ENCODE measurements around the gene FLT1. TPM values are rescaled to one million over a fixed set of nuclear protein-coding genes. Genes with fewer than 3 reads are reported as not detected.
A peak's percentile ranks its signal among the peaks of the same experiment; 100 is the strongest.

Gene FLT1
- total RNA-seq, 4 donors from 2014 or later, result 19.3 to 48.6 (median 24.4) TPM

DNA sequence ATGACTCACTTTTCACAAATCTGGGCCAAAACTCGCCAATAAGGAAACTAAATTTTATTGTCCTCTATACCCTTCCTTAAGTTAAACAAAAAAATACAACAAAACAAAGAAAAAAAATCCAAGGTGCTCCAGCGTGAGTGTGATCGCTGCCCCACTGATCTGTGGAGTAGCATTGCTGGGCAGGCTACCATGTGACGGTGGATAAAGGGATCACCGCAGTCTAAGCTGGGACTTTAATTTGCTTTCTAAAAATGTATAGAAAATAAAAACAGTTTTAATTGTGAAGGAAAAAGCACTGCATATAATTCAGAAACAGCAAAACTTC is 92.9 kb downstream of the FLT1 start:
- no peaks in the 10 kb centered on the region for H3K9me3 ChIP-seq
- H3K27ac ChIP-seq, result no peak overlapping the region
- H3K4me3 ChIP-seq, result no peak overlapping the region
- TF ChIP-seq EP300 (IDR thresholded peaks at IDR 0.05), result no peak
- no peak for TF ChIP-seq POLR2A (IDR thresholded peaks at IDR 0.05)
- TF ChIP-seq, protein P1, sequence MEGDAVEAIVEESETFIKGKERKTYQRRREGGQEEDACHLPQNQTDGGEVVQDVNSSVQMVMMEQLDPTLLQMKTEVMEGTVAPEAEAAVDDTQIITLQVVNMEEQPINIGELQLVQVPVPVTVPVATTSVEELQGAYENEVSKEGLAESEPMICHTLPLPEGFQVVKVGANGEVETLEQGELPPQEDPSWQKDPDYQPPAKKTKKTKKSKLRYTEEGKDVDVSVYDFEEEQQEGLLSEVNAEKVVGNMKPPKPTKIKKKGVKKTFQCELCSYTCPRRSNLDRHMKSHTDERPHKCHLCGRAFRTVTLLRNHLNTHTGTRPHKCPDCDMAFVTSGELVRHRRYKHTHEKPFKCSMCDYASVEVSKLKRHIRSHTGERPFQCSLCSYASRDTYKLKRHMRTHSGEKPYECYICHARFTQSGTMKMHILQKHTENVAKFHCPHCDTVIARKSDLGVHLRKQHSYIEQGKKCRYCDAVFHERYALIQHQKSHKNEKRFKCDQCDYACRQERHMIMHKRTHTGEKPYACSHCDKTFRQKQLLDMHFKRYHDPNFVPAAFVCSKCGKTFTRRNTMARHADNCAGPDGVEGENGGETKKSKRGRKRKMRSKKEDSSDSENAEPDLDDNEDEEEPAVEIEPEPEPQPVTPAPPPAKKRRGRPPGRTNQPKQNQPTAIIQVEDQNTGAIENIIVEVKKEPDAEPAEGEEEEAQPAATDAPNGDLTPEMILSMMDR (IDR thresholded peaks at IDR 0.05), result no peak
- no peaks in the 10 kb centered on the region for H3K27me3 ChIP-seq
- no peak for DNase-seq (ENCODE audit: low spot score in 2 of 2)
- WGBS, 2 donors, result 61 to 78% methylated on average over 5 of the region's 5 CpGs
- H3K4me1 ChIP-seq, result peaks cover 0 to 4% (median 0%) of the 10 kb centered on the region in 4 donors
- H3K36me3 ChIP-seq, result no peaks in the 10 kb centered on the region

GRCh38 chr13:28401303-28402056 is 93.4 kb downstream of the FLT1 start:
- TF ChIP-seq, protein P1 (IDR thresholded peaks at IDR 0.05), result no peak
- TF ChIP-seq POLR2A (IDR thresholded peaks at IDR 0.05) (no peak), EP300 (IDR thresholded peaks at IDR 0.05) (peak in 1 of 2 donors; percentile 30)
- WGBS, 2 donors, result 41 to 53% methylated on average over 7 of the region's 7 CpGs
- no peaks in the 10 kb centered on the region for H3K9me3 ChIP-seq
- H3K27me3 ChIP-seq, result no peaks in the 10 kb centered on the region
- H3K4me1 ChIP-seq, result peaks cover 0 to 4% (median 0%) of the 10 kb centered on the region in 4 donors
- H3K36me3 ChIP-seq, result no peaks in the 10 kb centered on the region
- no peak overlapping the region for H3K4me3 ChIP-seq
- H3K27ac ChIP-seq, result peak overlapping the region in 1 of 4 donors; percentile 22
- no peak for DNase-seq (ENCODE audit: low spot score in 2 of 2)

GRCh38 chr13:28396053-28396452 is 98.9 kb downstream of the FLT1 start:
- Histone ChIP-seq H3K27me3 (no peaks in the 10 kb centered on the region), H3K9me3 (no peaks in the 10 kb centered on the region), H3K36me3 (no peaks in the 10 kb centered on the region), H3K4me3 (no peak overlapping the region), H3K27ac (no peak overlapping the region), H3K4me1 (no peaks in the 10 kb centered on the region)
- no peak for DNase-seq (ENCODE audit: low spot score in 2 of 2)
- TF ChIP-seq, protein P1 (IDR thresholded peaks at IDR 0.05), result no peak
- TF ChIP-seq EP300 (IDR thresholded peaks at IDR 0.05), result no peak
- TF ChIP-seq POLR2A (IDR thresholded peaks at IDR 0.05), result no peak
- 16 to 33% methylated on average over 2 of the region's 2 CpGs for WGBS, 2 donors

DNA sequence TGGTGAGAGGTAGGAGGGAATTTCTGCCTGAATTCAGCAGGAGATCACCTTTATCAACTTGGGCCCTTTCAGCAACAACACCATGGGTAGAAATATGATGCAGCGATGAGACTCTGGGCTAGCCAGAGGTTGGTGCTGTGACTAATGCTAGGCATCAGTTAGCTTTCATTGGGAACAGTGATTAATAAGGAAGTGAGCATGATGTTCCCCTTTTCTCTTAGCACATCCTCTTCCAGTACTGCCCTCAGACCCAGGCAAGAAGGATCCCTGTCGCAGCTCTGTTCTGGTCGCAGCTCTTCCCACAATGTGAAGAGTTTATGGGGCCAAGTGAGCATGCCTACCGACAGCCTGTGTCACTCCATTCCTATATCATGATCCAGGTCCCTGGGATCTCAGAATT is 100.5 kb downstream of the FLT1 start:
- Histone ChIP-seq H3K27me3 (no peaks in the 10 kb centered on the region), H3K36me3 (no peaks in the 10 kb centered on the region), H3K4me3 (no peak overlapping the region), H3K4me1 (no peaks in the 10 kb centered on the region), H3K27ac (no peak overlapping the region), H3K9me3 (no peaks in the 10 kb centered on the region)
- TF ChIP-seq EP300 (IDR thresholded peaks at IDR 0.05), result peak in 1 of 2 donors; percentile 21
- no peak for TF ChIP-seq POLR2A (IDR thresholded peaks at IDR 0.05)
- TF ChIP-seq, protein P1 (IDR thresholded peaks at IDR 0.05), result no peak
- DNase-seq (ENCODE audit: low spot score in 2 of 2), result no peak
- WGBS, 2 donors, result 64 to 65% methylated on average over 4 of the region's 4 CpGs

DNA sequence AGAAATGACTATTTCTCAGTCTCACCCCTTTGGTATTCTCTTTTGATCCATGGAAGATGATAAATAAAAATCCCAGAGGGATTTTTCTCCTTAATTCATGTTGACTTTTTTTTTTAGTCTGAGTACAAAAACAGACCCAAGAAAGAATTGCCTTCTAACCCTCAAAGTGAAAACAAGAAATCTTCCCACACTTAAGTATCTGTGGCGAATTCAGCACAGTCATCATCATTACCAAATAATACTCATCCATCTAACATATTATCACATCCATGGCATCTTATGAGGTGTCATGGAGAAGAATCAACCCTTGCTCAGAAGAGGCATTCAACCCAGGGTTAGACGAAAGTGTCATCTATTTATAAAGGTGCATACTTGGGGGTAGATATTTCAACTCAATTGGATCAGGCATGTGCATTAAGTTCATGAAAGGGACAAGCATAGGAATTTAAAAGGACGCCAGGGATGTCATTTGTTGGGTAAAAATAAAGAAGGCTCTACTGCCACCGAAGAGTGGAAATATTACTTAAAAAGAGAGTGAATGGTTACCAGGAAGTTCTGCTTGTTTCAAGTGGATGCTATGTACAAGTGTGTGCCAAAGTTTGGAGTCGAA is 101.9 kb downstream of the FLT1 start:
- whole genome bisulfite sequencing, 2 donors, result 83 to 87% methylated on average over 5 of the region's 5 CpGs
- Histone ChIP-seq H3K4me1 (no peaks in the 10 kb centered on the region), H3K9me3 (no peaks in the 10 kb centered on the region), H3K4me3 (no peak overlapping the region), H3K36me3 (no peaks in the 10 kb centered on the region), H3K27ac (no peak overlapping the region), H3K27me3 (no peaks in the 10 kb centered on the region)
- TF ChIP-seq, protein P1 (IDR thresholded peaks at IDR 0.05), result no peak
- TF ChIP-seq EP300 (IDR thresholded peaks at IDR 0.05), result no peak
- TF ChIP-seq POLR2A (IDR thresholded peaks at IDR 0.05), result no peak
- no peak for DNase-seq (ENCODE audit: low spot score in 2 of 2)
